HG03175 (cell line): Measurements from ENCODE around the gene DAAM2.

Experiments used
- ATAC-seq: cut with Tn5 transposase; IDR thresholded peaks from one replicate; pipeline ENCODE4 v1.9.1; 2021; ENCODE audit warnings: mild to moderate bottlenecking, moderate library complexity; ENCODE audit not compliant: unreplicated experiment

DAAM2 gene

GRCh38 chr6:39925191-39925930, 133.2 kb downstream of the DAAM2 start:
- ATAC-seq = no peak

- ATAC-seq = no peak
Measured at GRCh38 chr6:39925931-39926290, 133.7 kb downstream of the DAAM2 start.

GRCh38 chr6:39926668-39927067, 134.5 kb downstream of the DAAM2 start:
- ATAC-seq = no peak

- ATAC-seq = no peak
Measured at GRCh38 chr6:39927159-39927558, 135.0 kb downstream of the DAAM2 start.

- ATAC-seq = no peak
Measured at GRCh38 chr6:39929039-39929732, 137.0 kb downstream of the DAAM2 start.

- no peak for ATAC-seq
Measured at GRCh38 chr6:39929733-39930461, 137.7 kb downstream of the DAAM2 start.

GRCh38 chr6:39930540-39930939, 138.4 kb downstream of the DAAM2 start:
- ATAC-seq = no peak

GRCh38 chr6:39931607-39932006, 139.4 kb downstream of the DAAM2 start:
- no peak for ATAC-seq

- no peak for ATAC-seq
Measured at GRCh38 chr6:39932386-39932910, 140.3 kb downstream of the DAAM2 start.

- ATAC-seq = no peak
Measured at GRCh38 chr6:39933669-39934130, 141.5 kb downstream of the DAAM2 start.

- ATAC-seq = no peak
Measured at GRCh38 chr6:39934131-39934757, 142.1 kb downstream of the DAAM2 start, which contains the start of gene MOCS1. MOCS1 (minus strand) TSS chr6:39934462; CDS start chr6:39934417, 45 bp downstream.

- no peak for ATAC-seq
Measured at GRCh38 chr6:39935241-39935640, 143.1 kb downstream of the DAAM2 start.

GRCh38 chr6:39936857-39937256, 144.7 kb downstream of the DAAM2 start:
- no peak for ATAC-seq

GRCh38 chr6:39937686-39938333, 145.6 kb downstream of the DAAM2 start:
- no peak for ATAC-seq

- no peak for ATAC-seq
Measured at GRCh38 chr6:39938773-39939654, 146.8 kb downstream of the DAAM2 start.

- no peak for ATAC-seq
Measured at GRCh38 chr6:39941138-39941537, 149.0 kb downstream of the DAAM2 start.

- no peak for ATAC-seq
Measured at GRCh38 chr6:39941820-39942219, 149.6 kb downstream of the DAAM2 start.

GRCh38 chr6:39942903-39943580, 150.9 kb downstream of the DAAM2 start:
- ATAC-seq = no peak

GRCh38 chr6:39945626-39946025, 153.4 kb downstream of the DAAM2 start:
- ATAC-seq = no peak
